H9 (cell line): ENCODE measurements around the gene HUS1. TPM values are rescaled to one million over a fixed set of nuclear protein-coding genes. Genes with fewer than 3 reads are reported as not detected.

Source experiments
- DNase-seq: peaks from one replicate; pipeline ENCODE4 v3.0.0-alpha.2; 2017
- H2AFZ ChIP-seq: one replicate; pipeline ENCODE4 v1.6.1; 2013; ENCODE audit warnings: mild to moderate bottlenecking, low read length, control low read depth, moderate library complexity
- H2AK5ac ChIP-seq: 2 replicates; pipeline ENCODE4 v1.6.1; 2013; ENCODE audit warnings: low read length, control low read depth, mixed read lengths; ENCODE audit not compliant: insufficient read length
- H2BK120ac ChIP-seq: one replicate; pipeline ENCODE4 v1.6.1; 2013; ENCODE audit warnings: low read depth, mild to moderate bottlenecking, low read length, control low read depth, inconsistent platforms; ENCODE audit not compliant: poor library complexity, severe bottlenecking
- H2BK12ac ChIP-seq: 2 replicates; pipeline ENCODE4 v1.6.1; 2013; ENCODE audit warnings: low read length, control low read depth, mixed read lengths, low read depth; ENCODE audit not compliant: insufficient read length
- H2BK15ac ChIP-seq: 2 replicates; pipeline ENCODE4 v1.6.1; 2013; ENCODE audit warnings: low read depth, low read length, control low read depth
- H2BK20ac ChIP-seq: one replicate; pipeline ENCODE4 v1.6.1; 2013; ENCODE audit warnings: low read depth, mild to moderate bottlenecking, low read length, control low read depth, inconsistent platforms; ENCODE audit not compliant: poor library complexity, severe bottlenecking
- H2BK5ac ChIP-seq: 2 replicates; pipeline ENCODE4 v1.6.1; 2013; ENCODE audit warnings: low read length, control low read depth, mixed read lengths; ENCODE audit not compliant: insufficient read length
- H3K14ac ChIP-seq: 2 replicates; pipeline ENCODE4 v1.6.1; 2013; ENCODE audit warnings: low read length, control low read depth; ENCODE audit not compliant: insufficient read depth
- H3K18ac ChIP-seq: 2 replicates; pipeline ENCODE4 v1.6.1; 2013; ENCODE audit warnings: low read depth, mild to moderate bottlenecking, mixed read lengths, low read length, control low read depth; ENCODE audit not compliant: insufficient read length
- H3K23ac ChIP-seq: 2 replicates; pipeline ENCODE4 v1.6.1; 2013; ENCODE audit warnings: low read length, control low read depth, mixed read lengths, low read depth; ENCODE audit not compliant: insufficient read length
- H3K23me2 ChIP-seq: 2 replicates; pipeline ENCODE4 v1.6.1; 2013; ENCODE audit warnings: low read depth, mild to moderate bottlenecking, mixed read lengths, low read length, control low read depth; ENCODE audit not compliant: insufficient read length, poor library complexity, severe bottlenecking
- H3K27ac ChIP-seq: 2 replicates; pipeline ENCODE4 v1.5.1; 2013; ENCODE audit warnings: low read length, control low read depth, mixed read lengths, low read depth; ENCODE audit not compliant: insufficient read length
- H3K27me3 ChIP-seq: 2 replicates; pipeline ENCODE4 v1.6.1; 2013; ENCODE audit warnings: low read length, control low read depth, inconsistent platforms; ENCODE audit not compliant: insufficient read depth
- H3K4ac ChIP-seq: 2 replicates; pipeline ENCODE4 v1.6.1; 2013; ENCODE audit warnings: low read depth, mild to moderate bottlenecking, control low read depth, inconsistent platforms, low read length, moderate library complexity
- H3K4me1 ChIP-seq: 2 replicates; pipeline ENCODE4 v1.6.1; 2013; ENCODE audit warnings: low read length, control low read depth, inconsistent platforms; ENCODE audit not compliant: insufficient read depth
- H3K4me2 ChIP-seq: 2 replicates; pipeline ENCODE4 v1.6.1; 2013; ENCODE audit warnings: low read length, control low read depth, mixed read lengths; ENCODE audit not compliant: insufficient read length, insufficient read depth
- H3K56ac ChIP-seq: 2 replicates; pipeline ENCODE4 v1.6.1; 2013; ENCODE audit warnings: low read depth, mild to moderate bottlenecking, mixed read lengths, low read length, control low read depth; ENCODE audit not compliant: insufficient read length
- H3K79me1 ChIP-seq: 2 replicates; pipeline ENCODE4 v1.6.1; 2013; ENCODE audit warnings: low read depth, mild to moderate bottlenecking, moderate library complexity, low read length, control low read depth, inconsistent platforms; ENCODE audit not compliant: insufficient read depth, poor library complexity, severe bottlenecking
- H3K79me2 ChIP-seq: 2 replicates; pipeline ENCODE4 v1.6.1; 2013; ENCODE audit warnings: low read length, control low read depth, inconsistent platforms; ENCODE audit not compliant: insufficient read depth
- H3K9ac ChIP-seq: 2 replicates; pipeline ENCODE4 v1.6.1; 2013; ENCODE audit warnings: low read length, control low read depth, mixed read lengths; ENCODE audit not compliant: insufficient read length; ENCODE audit errors: extremely low read depth
- H3K9me3 ChIP-seq: one replicate; pipeline ENCODE4 v1.6.1; 2013; ENCODE audit warnings: low read depth, low read length, inconsistent platforms; ENCODE audit not compliant: control insufficient read depth
- H3T11ph ChIP-seq: one replicate; pipeline ENCODE4 v1.6.1; 2013; ENCODE audit warnings: mild to moderate bottlenecking, low read length, control low read depth, inconsistent platforms
- H4K20me1 ChIP-seq: one replicate; pipeline ENCODE4 v1.6.1; 2013; ENCODE audit not compliant: control insufficient read depth, insufficient read length, insufficient read depth
- H4K5ac ChIP-seq: 2 replicates; pipeline ENCODE4 v1.6.1; 2013; ENCODE audit warnings: low read depth, mild to moderate bottlenecking, mixed read lengths, low read length, control low read depth; ENCODE audit not compliant: insufficient read length
- H4K8ac ChIP-seq: replicated peaks from 2 replicates; pipeline ENCODE4 v1.6.1; 2013; ENCODE audit warnings: low read length, control low read depth, mixed read lengths, low read depth; ENCODE audit not compliant: insufficient read length
- H4K91ac ChIP-seq: 2 replicates; pipeline ENCODE4 v1.6.1; 2013; ENCODE audit warnings: low read depth, mild to moderate bottlenecking, moderate library complexity, mixed read lengths, low read length, control low read depth; ENCODE audit not compliant: insufficient read length
- H3K27ac Mint-ChIP-seq, 3 experiments: 2 replicates in 2 of 3; 3 replicates in 1 of 3; pipeline ENCODE4 v1.8.0; 2020 to 2021; ENCODE audit warnings: mixed read lengths in 3 of 3, mild to moderate bottlenecking in 1 of 3, moderate library complexity in 1 of 3
- H3K27me3 Mint-ChIP-seq: 2 replicates; pipeline ENCODE4 v1.8.0; 2021; ENCODE audit warnings: low read depth, mild to moderate bottlenecking, moderate library complexity, mixed read lengths
- H3K36me3 Mint-ChIP-seq, 3 experiments: 2 replicates in 2 of 3; 3 replicates in 1 of 3; pipeline ENCODE4 v1.8.0; 2020 to 2021; ENCODE audit warnings: low read depth in 3 of 3, mixed read lengths in 3 of 3; ENCODE audit not compliant: insufficient read depth in 1 of 3
- H3K4me1 Mint-ChIP-seq, 2 experiments: 2 replicates each; pipeline ENCODE4 v1.8.0; 2020; ENCODE audit warnings: mixed read lengths in 2 of 2
- H3K4me3 Mint-ChIP-seq, 2 experiments: 2 replicates in 1 of 2; 3 replicates in 1 of 2; pipeline ENCODE4 v1.8.0; 2020 to 2021; ENCODE audit warnings: mild to moderate bottlenecking in 2 of 2, mixed read lengths in 2 of 2, moderate library complexity in 1 of 2
- H3K9me3 Mint-ChIP-seq, 2 experiments: 2 replicates in 1 of 2; 3 replicates in 1 of 2; pipeline ENCODE4 v1.8.0; 2020; ENCODE audit warnings: mild to moderate bottlenecking in 2 of 2, mixed read lengths in 2 of 2, moderate library complexity in 1 of 2
- WGBS: extraction: QIAGEN DNeasy Blood & Tissue Kit; methylation state at CpG from one replicate; pipeline ENCODE4 v1.1.7; 2013; ENCODE audit warnings: missing lambda C conversion rate, low lambda C conversion rate, mixed read lengths; ENCODE audit not compliant: insufficient read length; ENCODE audit errors: extremely low coverage; 5-methylcytosine and 5-hydroxymethylcytosine counted together
- total RNA-seq: library from RNA; stranded (reverse); gene quantifications from 2 replicates; pipeline ENCODE4 v1.2.1, GENCODE V29; 2021
- TF ChIP-seq, protein P1 (sequence below): fragments of 200-600 bp; sonication (generic); conservative IDR thresholded peaks from 3 replicates; pipeline ENCODE4 v1.8.0; 2021; ENCODE audit warnings: antibody characterized with exemption, mild to moderate bottlenecking

Gene HUS1
- total RNA-seq, 1 experiment from 2014 or later, result 43.1 TPM

DNA sequence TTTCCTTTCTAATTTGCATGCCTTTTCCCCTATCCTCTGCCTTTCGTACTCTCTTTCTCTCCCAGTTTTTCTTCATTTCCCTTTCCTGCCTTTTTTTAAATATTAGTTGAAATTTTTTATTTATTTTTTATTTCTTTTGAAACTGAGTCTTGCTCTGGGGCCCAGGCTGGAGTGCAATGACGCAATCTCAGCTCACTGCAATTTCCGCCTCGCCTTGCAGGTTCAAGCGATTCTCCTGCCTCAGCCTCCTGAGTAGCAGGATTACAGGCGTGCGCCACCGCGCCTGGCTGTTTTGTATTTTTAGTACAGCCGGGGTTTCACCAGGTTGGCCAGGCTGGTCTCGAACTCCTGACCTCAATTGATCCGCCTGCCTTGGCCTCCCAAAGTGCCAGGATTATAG lies 20.0 kb upstream of the HUS1 start:
- Histone ChIP-seq H3K9ac (no peak overlapping the region), H3K4me1 (no peaks in the 10 kb centered on the region), H3K56ac (no peak overlapping the region), H3K27ac (no peak overlapping the region), H4K91ac (no peak overlapping the region), H3K79me2 (no peaks in the 10 kb centered on the region), H4K5ac (no peak overlapping the region), H2BK120ac (no peak overlapping the region), H3K9me3 (no peaks in the 10 kb centered on the region), H3K4ac (no peak overlapping the region), H3K27me3 (no peaks in the 10 kb centered on the region), H3K18ac (no peak overlapping the region), H4K20me1 (no peaks in the 10 kb centered on the region), H2AFZ (no peak overlapping the region), H3K79me1 (no peaks in the 10 kb centered on the region), H3T11ph (no peak overlapping the region), H2BK5ac (no peak overlapping the region), H2BK12ac (no peak overlapping the region), H3K14ac (no peak overlapping the region), H2AK5ac (no peak overlapping the region), H2BK20ac (no peak overlapping the region), H2BK15ac (no peak overlapping the region), H3K4me2 (no peak overlapping the region), H3K23me2 (no peaks in the 10 kb centered on the region), H4K8ac (no peak overlapping the region), H3K23ac (no peak overlapping the region)
- Mint-ChIP-seq H3K27me3 (no peaks in the 10 kb centered on the region), H3K4me1 (peaks cover 0 to 4% of the 10 kb centered on the region in 2 experiments; a peak in 1 of 4 replicates), H3K36me3 (peaks cover 0 to 5% (median 3%) of the 10 kb centered on the region in 3 experiments; a peak in 1 of 7 replicates), H3K4me3 (no peak overlapping the region), H3K9me3 (peaks cover 0 to 5% of the 10 kb centered on the region in 2 experiments; a peak in 4 of 5 replicates), H3K27ac (no peak overlapping the region)
- no CpG with 5 or more reads among the region's 12 CpGs for WGBS
- TF ChIP-seq, protein P1, sequence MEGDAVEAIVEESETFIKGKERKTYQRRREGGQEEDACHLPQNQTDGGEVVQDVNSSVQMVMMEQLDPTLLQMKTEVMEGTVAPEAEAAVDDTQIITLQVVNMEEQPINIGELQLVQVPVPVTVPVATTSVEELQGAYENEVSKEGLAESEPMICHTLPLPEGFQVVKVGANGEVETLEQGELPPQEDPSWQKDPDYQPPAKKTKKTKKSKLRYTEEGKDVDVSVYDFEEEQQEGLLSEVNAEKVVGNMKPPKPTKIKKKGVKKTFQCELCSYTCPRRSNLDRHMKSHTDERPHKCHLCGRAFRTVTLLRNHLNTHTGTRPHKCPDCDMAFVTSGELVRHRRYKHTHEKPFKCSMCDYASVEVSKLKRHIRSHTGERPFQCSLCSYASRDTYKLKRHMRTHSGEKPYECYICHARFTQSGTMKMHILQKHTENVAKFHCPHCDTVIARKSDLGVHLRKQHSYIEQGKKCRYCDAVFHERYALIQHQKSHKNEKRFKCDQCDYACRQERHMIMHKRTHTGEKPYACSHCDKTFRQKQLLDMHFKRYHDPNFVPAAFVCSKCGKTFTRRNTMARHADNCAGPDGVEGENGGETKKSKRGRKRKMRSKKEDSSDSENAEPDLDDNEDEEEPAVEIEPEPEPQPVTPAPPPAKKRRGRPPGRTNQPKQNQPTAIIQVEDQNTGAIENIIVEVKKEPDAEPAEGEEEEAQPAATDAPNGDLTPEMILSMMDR, result no peak
- DNase-seq, result no peak
